C4-2B (cell line): ENCODE data around the gene GHSR.

Source experiments
- CTCF ChIP-seq: fragments of 450-650 bp; conservative IDR thresholded peaks from 2 replicates; pipeline ENCODE4 v1.5.1; 2017; ENCODE audit warnings: mild to moderate bottlenecking
- ZFX ChIP-seq: fragments of 450-650 bp; IDR thresholded peaks from 2 replicates; pipeline ENCODE4 v1.6.1; 2017

DNA sequence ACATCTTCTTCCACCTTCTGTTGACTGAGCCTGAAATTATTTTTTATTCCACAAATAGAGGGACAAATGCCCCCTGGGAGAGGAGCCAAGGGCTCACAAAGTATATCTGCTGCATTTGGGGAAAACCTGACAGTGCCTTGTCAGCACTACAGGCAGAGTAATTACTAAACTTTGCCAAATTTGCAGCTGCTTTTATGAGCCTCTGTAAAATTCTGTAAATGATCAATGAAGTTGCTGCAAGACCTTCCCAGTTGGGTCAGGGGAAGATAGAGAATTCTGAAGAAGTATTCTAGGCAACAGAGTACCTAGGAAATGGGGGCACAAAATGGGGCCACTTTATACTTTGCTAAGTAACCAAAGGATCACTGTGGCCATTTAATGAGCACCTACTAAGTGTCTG, 10.5 kb downstream of the GHSR start:
- no peak for TF ChIP-seq CTCF
- TF ChIP-seq ZFX = no peak
